Spleen (tissue), 11 donors: ENCODE results near the gene ARHGEF28. TPM values are rescaled to one million over a fixed set of nuclear protein-coding genes. Genes with fewer than 3 reads are reported as not detected.

Experiments
- DNase-seq: peaks from one replicate; pipeline ENCODE4 v3.0.0-alpha.2; 2020
- H3K27ac ChIP-seq, 8 donors: fragments of 200-600 bp; sonication (generic) in 7 of 8; 1 replicate in 4 of 8; 2 replicates in 4 of 8; pipeline versions ENCODE4 v1.5.0 to v1.8.0; 2016 to 2021; ENCODE audit warnings: inconsistent platforms in 4 of 8, mild to moderate bottlenecking in 4 of 8, moderate library complexity in 1 of 8
- H3K27me3 ChIP-seq, 7 donors: fragments of 200-600 bp; sonication (generic) in 6 of 7; replicated peaks in 1 of 7; 1 replicate in 4 of 7; 2 replicates in 3 of 7; pipeline versions ENCODE4 v1.5.0 to v1.8.0; 2016 to 2021; ENCODE audit warnings: inconsistent platforms in 3 of 7, mild to moderate bottlenecking in 1 of 7
- H3K36me3 ChIP-seq, 6 donors: fragments of 200-600 bp; sonication (generic) in 5 of 6; 1 replicate in 4 of 6; 2 replicates in 2 of 6; pipeline versions ENCODE4 v1.5.0 to v1.8.0; 2016 to 2021; ENCODE audit warnings: inconsistent platforms in 2 of 6
- H3K4me1 ChIP-seq, 6 donors: fragments of 200-600 bp; sonication (generic) in 5 of 6; 1 replicate in 3 of 6; 2 replicates in 3 of 6; pipeline versions ENCODE4 v1.5.0 to v1.8.0; 2016 to 2021; ENCODE audit warnings: inconsistent platforms in 3 of 6
- H3K4me3 ChIP-seq, 8 donors: fragments of 200-600 bp; sonication (generic) in 7 of 8; 1 replicate in 4 of 8; 2 replicates in 4 of 8; pipeline versions ENCODE4 v1.5.0 to v1.8.0; 2016 to 2021; ENCODE audit warnings: inconsistent platforms in 4 of 8, mild to moderate bottlenecking in 4 of 8, moderate library complexity in 2 of 8
- H3K9me3 ChIP-seq, 8 donors: fragments of 200-600 bp; sonication (generic) in 7 of 8; 1 replicate in 4 of 8; 2 replicates in 4 of 8; pipeline versions ENCODE4 v1.5.0 to v1.8.0; 2016 to 2021; ENCODE audit warnings: inconsistent platforms in 4 of 8
- POLR2A ChIP-seq, 3 donors: fragments of 450-650 bp; IDR thresholded peaks; one replicate each; pipeline ENCODE4 v1.5.1; 2017; ENCODE audit warnings: antibody characterized with exemption in 3 of 3, mild to moderate bottlenecking in 1 of 3
- POLR2AphosphoS5 ChIP-seq, 3 donors: sonication (generic); formaldehyde crosslinking; IDR thresholded peaks; one replicate each; pipeline ENCODE4 v1.5.1; 2017; ENCODE audit warnings: antibody characterized with exemption in 3 of 3
- WGBS, 5 donors: extraction: QIAGEN DNeasy Blood & Tissue Kit in 3 of 5; methylation state at CpG; one replicate each; pipeline versions ENCODE4 v1.1.5 to v1.1.7; 2013 to 2018; 5-methylcytosine and 5-hydroxymethylcytosine counted together
- intact Hi-C: fragments of 100-400 bp; cut with DNase I; formaldehyde crosslinking; loops from one replicate; pipeline ENCODE4 v1.15.0; 2023; ENCODE audit warnings: low total_unique reads
- polyA plus RNA-seq, 3 donors: library from polyadenylated mRNA; stranded (reverse); fragments of 200-250 nt; gene quantifications; one replicate each; pipeline ENCODE4 v1.2.1, GENCODE V29; 2013
- total RNA-seq, 7 donors: library from RNA; depleted of rRNA in 3 of 7; stranded (reverse); fragments of >200 nt in 3 of 7; fragmentation: NEBNext Ultra II Directional in 4 of 7; extraction: Animal tissue kit (Norgen Biotek cat#: 25700) in 4 of 7; gene quantifications; one replicate each; pipeline versions ENCODE4 v1.1.0 to v1.2.1, GENCODE V29; 2016 to 2021
- TF ChIP-seq, protein P1 (sequence below), 11 experiments: fragments of 200-600 bp in 7 of 11; fragments of 450-650 bp in 4 of 11; sonication (generic) in 4 of 11; IDR thresholded peaks in 8 of 11; conservative IDR thresholded peaks in 3 of 11; 1 replicate in 7 of 11; 2 replicates in 4 of 11; pipeline versions ENCODE4 v1.4.0 to v1.8.0; 2016 to 2021; ENCODE audit warnings: antibody characterized with exemption in 11 of 11, inconsistent platforms in 4 of 11, mild to moderate bottlenecking in 1 of 11
- donor health status: healthy with polysubstance abuse.
- donor health status: DM: no; HTN: no; CAD: no; lungs with moderate emphysema.
- donor health status: DM: no; HTN: no; CAD: no.
- donor health status: Bipolar disorder and iron deficiency.
- donor health status: healthy.
- donor health status: DM: no; HTN: no; CAD: no.
- donor health status: DM: yes; HTN: yes; CAD: no.

The ARHGEF28 gene
- total and polyA plus RNA-seq, 10 donors = 0.53 to 17.5 (median 8.8) TPM

- TF ChIP-seq POLR2AphosphoS5 (IDR thresholded peaks at IDR 0.05) = no peak
- TF ChIP-seq, protein P1, sequence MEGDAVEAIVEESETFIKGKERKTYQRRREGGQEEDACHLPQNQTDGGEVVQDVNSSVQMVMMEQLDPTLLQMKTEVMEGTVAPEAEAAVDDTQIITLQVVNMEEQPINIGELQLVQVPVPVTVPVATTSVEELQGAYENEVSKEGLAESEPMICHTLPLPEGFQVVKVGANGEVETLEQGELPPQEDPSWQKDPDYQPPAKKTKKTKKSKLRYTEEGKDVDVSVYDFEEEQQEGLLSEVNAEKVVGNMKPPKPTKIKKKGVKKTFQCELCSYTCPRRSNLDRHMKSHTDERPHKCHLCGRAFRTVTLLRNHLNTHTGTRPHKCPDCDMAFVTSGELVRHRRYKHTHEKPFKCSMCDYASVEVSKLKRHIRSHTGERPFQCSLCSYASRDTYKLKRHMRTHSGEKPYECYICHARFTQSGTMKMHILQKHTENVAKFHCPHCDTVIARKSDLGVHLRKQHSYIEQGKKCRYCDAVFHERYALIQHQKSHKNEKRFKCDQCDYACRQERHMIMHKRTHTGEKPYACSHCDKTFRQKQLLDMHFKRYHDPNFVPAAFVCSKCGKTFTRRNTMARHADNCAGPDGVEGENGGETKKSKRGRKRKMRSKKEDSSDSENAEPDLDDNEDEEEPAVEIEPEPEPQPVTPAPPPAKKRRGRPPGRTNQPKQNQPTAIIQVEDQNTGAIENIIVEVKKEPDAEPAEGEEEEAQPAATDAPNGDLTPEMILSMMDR (IDR thresholded peaks at IDR 0.05 in 8 of 11, conservative IDR thresholded peaks at IDR 0.05 in 3 of 11) = no peak
- TF ChIP-seq POLR2A (IDR thresholded peaks at IDR 0.05) = no peak
- intact Hi-C loops = no loop called here
- 70 to 93% (median 80%) methylated on average over 1 of the region's 1 CpG for WGBS, 5 donors
- Histone ChIP-seq H3K27ac (no peak overlapping the region), H3K36me3 (no peaks in the 10 kb centered on the region), H3K9me3 (peaks cover 0 to 26% (median 10%) of the 10 kb centered on the region in 8 donors), H3K4me3 (no peak overlapping the region), H3K4me1 (no peaks in the 10 kb centered on the region), H3K27me3 (no peaks in the 10 kb centered on the region)
- DNase-seq = no peak
These were observed 317.4 kb downstream of the ARHGEF28 start for GRCh38 chr5:73943397-73943796.

DNA sequence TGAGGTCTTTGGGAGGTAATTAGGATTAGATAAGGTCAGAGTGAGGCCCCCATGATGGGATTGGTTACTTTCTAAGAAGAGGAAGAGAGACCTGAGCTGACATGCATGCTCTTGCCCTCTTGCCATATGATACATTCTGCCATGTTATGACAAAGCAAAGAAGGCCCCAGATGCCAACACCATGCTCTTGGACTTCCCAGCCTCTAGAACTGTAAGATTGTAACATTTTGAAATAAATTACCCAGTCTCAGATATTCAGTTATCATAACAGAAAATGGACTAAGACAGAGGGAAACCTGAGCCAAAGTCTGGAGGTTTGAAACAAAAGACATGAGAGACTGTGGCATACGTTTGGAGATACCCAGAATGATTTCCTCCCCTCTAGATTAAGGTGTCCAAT, 318.6 kb downstream of the ARHGEF28 start:
- H3K4me3 ChIP-seq = no peak overlapping the region
- no peaks in the 10 kb centered on the region for H3K4me1 ChIP-seq
- no peak for DNase-seq
- peaks cover 0 to 26% (median 10%) of the 10 kb centered on the region in 8 donors for H3K9me3 ChIP-seq
- H3K36me3 ChIP-seq = no peaks in the 10 kb centered on the region
- intact Hi-C loops = no loop called here
- H3K27me3 ChIP-seq = no peaks in the 10 kb centered on the region
- TF ChIP-seq POLR2A (IDR thresholded peaks at IDR 0.05) = no peak
- no peak for TF ChIP-seq POLR2AphosphoS5 (IDR thresholded peaks at IDR 0.05)
- TF ChIP-seq, protein P1 (IDR thresholded peaks at IDR 0.05 in 8 of 11, conservative IDR thresholded peaks at IDR 0.05 in 3 of 11) = no peak
- H3K27ac ChIP-seq = no peak overlapping the region
- 62 to 86% (median 79%) methylated on average over 1 of the region's 1 CpG for WGBS, 5 donors

DNA sequence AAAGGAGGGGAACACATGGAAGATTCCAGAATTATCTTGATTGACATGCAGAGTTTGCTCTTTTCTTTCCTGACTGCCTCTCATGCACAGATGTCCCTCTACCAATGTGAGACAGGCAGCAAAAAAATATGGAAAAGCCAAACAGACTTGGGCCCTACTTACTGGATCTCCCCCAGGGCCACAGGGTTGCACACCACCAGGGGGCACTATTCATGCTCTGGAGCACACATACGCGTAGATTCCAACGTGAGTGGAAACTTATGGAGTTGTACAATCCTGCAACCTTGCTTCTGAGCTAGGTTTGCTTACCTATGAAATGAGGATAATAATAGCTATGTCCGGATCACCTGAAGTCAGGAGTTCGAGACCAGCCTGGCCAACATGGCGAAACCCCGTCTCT, 319.5 kb downstream of the ARHGEF28 start:
- intact Hi-C loops = no loop called here
- Histone ChIP-seq H3K36me3 (no peaks in the 10 kb centered on the region), H3K9me3 (peaks cover 0 to 26% (median 10%) of the 10 kb centered on the region in 8 donors), H3K27me3 (no peaks in the 10 kb centered on the region), H3K4me3 (no peak overlapping the region), H3K4me1 (no peaks in the 10 kb centered on the region), H3K27ac (no peak overlapping the region)
- DNase-seq = no peak
- TF ChIP-seq, protein P1 (IDR thresholded peaks at IDR 0.05 in 8 of 11, conservative IDR thresholded peaks at IDR 0.05 in 3 of 11) = peak in 1 of 11 experiments; percentile 33
- no peak for TF ChIP-seq POLR2AphosphoS5 (IDR thresholded peaks at IDR 0.05)
- WGBS, 5 donors = 92 to 96% (median 92%) methylated on average over 7 of the region's 7 CpGs

DNA sequence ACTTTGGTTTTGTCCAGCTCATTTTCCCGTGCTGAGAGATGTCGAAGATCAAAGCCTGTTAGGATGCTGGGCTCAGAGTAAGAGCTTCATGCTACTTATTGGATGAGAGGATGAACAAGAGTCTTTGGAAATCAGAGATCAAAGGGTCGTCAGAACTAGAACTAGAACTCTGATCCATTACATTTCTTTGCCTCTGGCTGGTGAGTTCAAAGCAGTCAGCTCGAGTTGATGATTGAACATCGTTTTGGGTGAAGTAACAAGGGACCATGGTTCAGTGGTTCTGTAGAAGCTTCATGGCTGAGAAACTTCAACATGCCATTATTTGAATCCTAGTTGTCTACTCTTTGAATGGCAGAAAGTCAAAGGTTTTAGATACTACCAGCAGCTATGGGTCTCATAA, 320.3 kb downstream of the ARHGEF28 start:
- no peak for DNase-seq
- Histone ChIP-seq H3K27me3 (no peaks in the 10 kb centered on the region), H3K4me1 (no peaks in the 10 kb centered on the region), H3K36me3 (no peaks in the 10 kb centered on the region), H3K9me3 (peaks cover 0 to 26% (median 10%) of the 10 kb centered on the region in 8 donors), H3K27ac (no peak overlapping the region), H3K4me3 (no peak overlapping the region)
- TF ChIP-seq POLR2AphosphoS5 (IDR thresholded peaks at IDR 0.05) (no peak), POLR2A (IDR thresholded peaks at IDR 0.05) (no peak)
- TF ChIP-seq, protein P1 (IDR thresholded peaks at IDR 0.05 in 8 of 11, conservative IDR thresholded peaks at IDR 0.05 in 3 of 11) = no peak
- intact Hi-C loops = no loop called here
- 79 to 90% (median 80%) methylated on average over 5 of the region's 5 CpGs for WGBS, 5 donors
